ENCODE data around the gene CNTNAP2.

The CNTNAP2 gene

DNA sequence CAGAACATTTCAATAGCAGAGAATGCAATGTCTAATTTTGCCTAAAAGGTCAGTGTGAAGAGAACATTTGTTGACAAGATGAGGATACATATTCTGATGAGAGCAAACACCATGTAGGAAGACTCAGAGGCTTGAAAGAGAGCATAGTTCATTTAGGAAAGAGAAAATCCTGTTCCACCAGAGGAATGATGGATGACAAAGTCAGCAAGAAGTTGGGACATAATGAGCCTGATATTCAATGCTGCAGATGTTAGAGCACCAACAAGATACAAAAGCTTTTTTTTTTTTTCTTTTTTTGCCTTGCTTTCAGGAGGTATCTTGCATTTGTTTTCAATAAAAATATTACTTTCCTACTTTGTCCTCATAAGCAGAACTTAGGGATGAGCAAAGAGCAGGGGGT is 1522.0 kb downstream of the CNTNAP2 start:
- H3K4me1 Mint-ChIP-seq (ENCODE audit: low read depth) = no peaks in the 10 kb centered on the region
- no peak overlapping the region for H3K4me3 Mint-ChIP-seq
- no peak overlapping the region for H3K27ac Mint-ChIP-seq
- no peaks in the 10 kb centered on the region for H3K27me3 Mint-ChIP-seq (ENCODE audit: low read depth)
- no peaks in the 10 kb centered on the region for H3K36me3 Mint-ChIP-seq (ENCODE audit: low read depth)
- peaks cover 5% of the 10 kb centered on the region for H3K9me3 Mint-ChIP-seq

GRCh38 chr7:147639037-147639436 is 1522.4 kb downstream of the CNTNAP2 start:
- H3K36me3 Mint-ChIP-seq (ENCODE audit: low read depth) = no peaks in the 10 kb centered on the region
- H3K27me3 Mint-ChIP-seq (ENCODE audit: low read depth) = no peaks in the 10 kb centered on the region
- H3K4me1 Mint-ChIP-seq (ENCODE audit: low read depth) = no peaks in the 10 kb centered on the region
- no peak overlapping the region for H3K27ac Mint-ChIP-seq
- peaks cover 5% of the 10 kb centered on the region for H3K9me3 Mint-ChIP-seq
- no peak overlapping the region for H3K4me3 Mint-ChIP-seq

DNA sequence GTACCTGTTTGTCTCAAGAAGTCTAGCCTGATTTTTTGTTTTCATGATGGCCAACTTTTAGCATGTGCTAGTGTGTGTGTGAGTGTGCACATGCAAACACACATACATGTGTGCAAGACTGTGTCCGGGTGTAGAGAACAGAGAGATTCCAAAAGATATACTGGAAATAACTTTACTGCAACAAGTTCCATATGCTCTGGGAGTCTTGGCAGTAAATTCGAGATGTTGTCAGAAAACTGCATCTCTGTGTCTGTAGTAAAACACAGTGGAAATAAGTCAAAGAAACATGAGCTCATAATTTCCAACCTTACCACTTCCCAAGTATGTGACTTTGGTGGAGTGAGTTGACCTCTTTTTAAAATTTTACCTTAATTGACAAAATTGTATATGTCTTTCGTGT is 1523.2 kb downstream of the CNTNAP2 start:
- Mint-ChIP-seq H3K27me3 (ENCODE audit: low read depth) (no peaks in the 10 kb centered on the region), H3K4me1 (ENCODE audit: low read depth) (no peaks in the 10 kb centered on the region), H3K4me3 (no peak overlapping the region), H3K9me3 (peaks cover 5% of the 10 kb centered on the region), H3K36me3 (ENCODE audit: low read depth) (no peaks in the 10 kb centered on the region), H3K27ac (no peak overlapping the region)

- no peaks in the 10 kb centered on the region for H3K27me3 Mint-ChIP-seq (ENCODE audit: low read depth)
- H3K9me3 Mint-ChIP-seq = peaks cover 5% of the 10 kb centered on the region
- H3K27ac Mint-ChIP-seq = no peak overlapping the region
- no peak overlapping the region for H3K4me3 Mint-ChIP-seq
- H3K4me1 Mint-ChIP-seq (ENCODE audit: low read depth) = no peaks in the 10 kb centered on the region
- H3K36me3 Mint-ChIP-seq (ENCODE audit: low read depth) = no peaks in the 10 kb centered on the region
Observed at GRCh38 chr7:147640821-147641220, 1524.2 kb downstream of the CNTNAP2 start.

- Mint-ChIP-seq H3K36me3 (ENCODE audit: low read depth) (no peaks in the 10 kb centered on the region), H3K9me3 (no peaks in the 10 kb centered on the region), H3K4me3 (no peak overlapping the region), H3K27ac (no peak overlapping the region), H3K4me1 (ENCODE audit: low read depth) (no peaks in the 10 kb centered on the region), H3K27me3 (ENCODE audit: low read depth) (no peaks in the 10 kb centered on the region)
Observed at GRCh38 chr7:147646568-147646967, 1530.0 kb downstream of the CNTNAP2 start.

DNA sequence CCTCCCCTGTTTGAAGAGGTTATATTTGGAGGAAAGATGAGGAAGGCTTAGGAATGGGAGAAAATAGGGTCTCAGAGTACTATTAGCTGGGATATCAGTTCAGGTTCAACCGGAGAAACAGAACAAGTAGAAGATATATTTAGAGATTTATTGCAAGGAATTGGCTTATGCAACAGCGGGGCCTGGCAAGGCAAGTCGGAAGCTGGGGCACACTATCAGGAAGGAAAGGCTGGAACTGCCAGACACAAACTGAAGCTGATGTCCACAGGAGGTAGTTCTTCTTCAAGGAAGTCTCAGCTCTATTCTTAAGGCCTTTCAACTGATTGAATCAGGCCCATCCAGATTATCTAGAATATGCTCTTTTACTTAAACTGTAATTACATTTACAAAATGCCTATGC is 1534.4 kb downstream of the CNTNAP2 start:
- Mint-ChIP-seq H3K27ac (no peak overlapping the region), H3K4me3 (no peak overlapping the region), H3K27me3 (ENCODE audit: low read depth) (no peaks in the 10 kb centered on the region), H3K36me3 (ENCODE audit: low read depth) (no peaks in the 10 kb centered on the region), H3K4me1 (ENCODE audit: low read depth) (no peaks in the 10 kb centered on the region), H3K9me3 (no peaks in the 10 kb centered on the region)

DNA sequence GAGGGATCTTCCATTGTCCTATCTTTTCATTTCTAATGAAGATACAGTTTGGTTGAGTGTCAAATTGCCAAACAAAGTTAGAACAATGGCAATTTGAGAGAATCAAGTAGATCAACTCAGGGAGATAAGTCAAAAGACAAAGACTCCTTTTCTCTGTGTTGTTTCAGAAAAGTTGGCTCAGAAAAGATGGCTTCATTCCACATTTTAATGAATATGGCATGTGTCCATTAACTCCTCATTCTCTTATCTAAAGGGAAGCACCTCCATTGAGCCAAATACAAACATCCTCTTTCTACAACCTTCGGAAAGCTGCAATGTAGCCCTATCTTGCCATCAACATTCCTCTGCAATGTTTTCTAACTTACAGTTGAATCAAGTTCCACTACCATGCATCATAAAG is 1535.0 kb downstream of the CNTNAP2 start:
- Mint-ChIP-seq H3K4me3 (no peak overlapping the region), H3K27ac (no peak overlapping the region), H3K27me3 (ENCODE audit: low read depth) (no peaks in the 10 kb centered on the region), H3K9me3 (no peaks in the 10 kb centered on the region), H3K36me3 (ENCODE audit: low read depth) (no peaks in the 10 kb centered on the region), H3K4me1 (ENCODE audit: low read depth) (no peaks in the 10 kb centered on the region)

GRCh38 chr7:147653456-147653855 is 1536.9 kb downstream of the CNTNAP2 start:
- Mint-ChIP-seq H3K36me3 (ENCODE audit: low read depth) (no peaks in the 10 kb centered on the region), H3K27me3 (ENCODE audit: low read depth) (no peaks in the 10 kb centered on the region), H3K9me3 (no peaks in the 10 kb centered on the region), H3K27ac (no peak overlapping the region), H3K4me3 (no peak overlapping the region), H3K4me1 (ENCODE audit: low read depth) (no peaks in the 10 kb centered on the region)

- peaks cover 3% of the 10 kb centered on the region for H3K9me3 Mint-ChIP-seq
- H3K4me3 Mint-ChIP-seq = no peak overlapping the region
- no peak overlapping the region for H3K27ac Mint-ChIP-seq
- no peaks in the 10 kb centered on the region for H3K36me3 Mint-ChIP-seq (ENCODE audit: low read depth)
- H3K27me3 Mint-ChIP-seq (ENCODE audit: low read depth) = no peaks in the 10 kb centered on the region
- H3K4me1 Mint-ChIP-seq (ENCODE audit: low read depth) = no peaks in the 10 kb centered on the region
Observed at GRCh38 chr7:147658392-147658967, 1541.9 kb downstream of the CNTNAP2 start.

GRCh38 chr7:147659036-147659995 is 1542.7 kb downstream of the CNTNAP2 start:
- Mint-ChIP-seq H3K4me3 (no peak overlapping the region), H3K4me1 (ENCODE audit: low read depth) (no peaks in the 10 kb centered on the region), H3K27ac (no peak overlapping the region), H3K9me3 (peaks cover 7% of the 10 kb centered on the region), H3K36me3 (ENCODE audit: low read depth) (no peaks in the 10 kb centered on the region), H3K27me3 (ENCODE audit: low read depth) (no peaks in the 10 kb centered on the region)

DNA sequence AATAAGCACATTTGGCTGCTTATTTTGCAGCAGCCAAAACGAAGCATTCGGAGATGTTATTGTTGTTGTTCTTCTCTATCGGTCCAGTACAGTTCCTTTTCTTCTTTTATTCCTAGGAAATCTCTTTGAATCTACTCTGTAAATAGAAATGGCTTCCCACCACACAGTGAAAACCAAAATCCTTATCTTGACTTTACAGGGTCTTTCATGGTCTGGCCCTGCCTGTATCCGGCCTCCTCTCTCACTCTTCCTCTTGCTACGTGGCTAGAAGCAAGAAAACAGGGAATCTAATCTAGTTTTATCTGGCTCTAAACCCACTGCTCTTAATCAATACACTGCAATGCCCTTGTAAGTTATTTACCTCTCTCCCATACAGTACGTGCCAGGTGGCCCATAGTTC is 1547.9 kb downstream of the CNTNAP2 start:
- Mint-ChIP-seq H3K27me3 (ENCODE audit: low read depth) (no peaks in the 10 kb centered on the region), H3K36me3 (ENCODE audit: low read depth) (no peaks in the 10 kb centered on the region), H3K4me1 (ENCODE audit: low read depth) (no peaks in the 10 kb centered on the region), H3K9me3 (peaks cover 20% of the 10 kb centered on the region), H3K27ac (no peak overlapping the region), H3K4me3 (no peak overlapping the region)

- H3K36me3 Mint-ChIP-seq (ENCODE audit: low read depth) = no peaks in the 10 kb centered on the region
- no peaks in the 10 kb centered on the region for H3K27me3 Mint-ChIP-seq (ENCODE audit: low read depth)
- no peak overlapping the region for H3K27ac Mint-ChIP-seq
- H3K9me3 Mint-ChIP-seq = peaks cover 14% of the 10 kb centered on the region
- no peak overlapping the region for H3K4me3 Mint-ChIP-seq
- no peaks in the 10 kb centered on the region for H3K4me1 Mint-ChIP-seq (ENCODE audit: low read depth)
Observed at GRCh38 chr7:147670759-147671158, 1554.2 kb downstream of the CNTNAP2 start.

GRCh38 chr7:147674705-147675104 is 1558.1 kb downstream of the CNTNAP2 start:
- no peak overlapping the region for H3K27ac Mint-ChIP-seq

DNA sequence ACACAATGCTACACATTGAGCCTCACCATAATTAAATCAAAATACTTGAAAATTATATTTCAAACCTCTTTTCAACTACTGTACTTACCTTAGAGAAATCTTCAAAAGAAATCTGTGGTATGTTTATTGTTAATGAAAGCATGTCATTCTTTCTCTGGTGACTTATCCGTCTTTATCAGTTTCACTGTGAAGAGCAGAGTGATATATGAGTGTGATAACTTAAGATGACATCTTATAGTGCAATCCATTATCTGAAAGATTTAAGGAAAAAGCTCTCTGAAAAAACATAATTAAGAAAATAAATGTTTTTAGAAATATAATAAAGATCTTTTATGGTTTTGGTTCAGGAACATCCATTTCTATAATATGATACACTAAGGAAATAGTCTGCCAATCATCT is 1562.3 kb downstream of the CNTNAP2 start:
- H3K9me3 Mint-ChIP-seq = no peaks in the 10 kb centered on the region
- H3K27ac Mint-ChIP-seq = no peak overlapping the region
- H3K4me1 Mint-ChIP-seq (ENCODE audit: low read depth) = no peaks in the 10 kb centered on the region
- H3K27me3 Mint-ChIP-seq (ENCODE audit: low read depth) = no peaks in the 10 kb centered on the region
- H3K4me3 Mint-ChIP-seq = no peak overlapping the region
- H3K36me3 Mint-ChIP-seq (ENCODE audit: low read depth) = no peaks in the 10 kb centered on the region

More at GRCh38 chr7:147674705-147675104, 1558.1 kb downstream of the CNTNAP2 start:
- Mint-ChIP-seq H3K4me1 (ENCODE audit: low read depth) (no peaks in the 10 kb centered on the region), H3K9me3 (peaks cover 2% of the 10 kb centered on the region), H3K27me3 (ENCODE audit: low read depth) (no peaks in the 10 kb centered on the region), H3K36me3 (ENCODE audit: low read depth) (no peaks in the 10 kb centered on the region), H3K4me3 (no peak overlapping the region)

GRCh38 chr7:147681530-147681929 is 1564.9 kb downstream of the CNTNAP2 start:
- no peak overlapping the region for H3K27ac Mint-ChIP-seq
- H3K9me3 Mint-ChIP-seq = no peaks in the 10 kb centered on the region
- no peaks in the 10 kb centered on the region for H3K36me3 Mint-ChIP-seq (ENCODE audit: low read depth)
- H3K4me1 Mint-ChIP-seq (ENCODE audit: low read depth) = no peaks in the 10 kb centered on the region
- H3K4me3 Mint-ChIP-seq = no peak overlapping the region
- no peaks in the 10 kb centered on the region for H3K27me3 Mint-ChIP-seq (ENCODE audit: low read depth)

Data from T-helper 1 cell treated with Interleukin-12 subunit alpha and Interleukin-12 subunit beta and Interleukin-4 antibody, amounts not matched to agents 30 μg/mL and 1 μg/mL, for 36 hours (primary cell).